Bronchial epithelial cell (primary cell): ENCODE results near the gene SMPD1. TPM values are rescaled to one million over a fixed set of nuclear protein-coding genes. Genes with fewer than 3 reads are reported as not detected.

ENCODE experiments used
- DNase-seq: peaks from one replicate; pipeline ENCODE4 v3.0.0-alpha.2; 2010; ENCODE audit warnings: low read depth
- FAIRE-seq: peaks from 2 replicates; lab custom pipeline; 2011; peaks lifted over from hg19 to GRCh38; lab: Jason Lieb, UNC
- H3K27me3 ChIP-seq: 2 replicates; pipeline ENCODE4 v1.5.1; 2011; ENCODE audit warnings: low read length; ENCODE audit not compliant: control insufficient read depth, insufficient read depth
- H3K36me3 ChIP-seq: 2 replicates; pipeline ENCODE4 v1.5.1; 2011; ENCODE audit warnings: low read length; ENCODE audit not compliant: control insufficient read depth, insufficient read depth
- H3K4me3 ChIP-seq: 2 replicates; pipeline ENCODE4 v1.5.1; 2011; ENCODE audit warnings: mild to moderate bottlenecking, low read depth, low read length, control low read depth
- total RNA-seq: library from RNA; depleted of rRNA; stranded (reverse); fragments of >200 nt; gene quantifications from 2 replicates; pipeline ENCODE4 v1.2.1, GENCODE V29; 2014
- TF ChIP-seq, protein P1 (sequence below): IDR thresholded peaks from 2 replicates; pipeline ENCODE4 v1.5.1; 2011; ENCODE audit warnings: mild to moderate bottlenecking, moderate library complexity, low read length, control low read depth, inconsistent platforms; ENCODE audit not compliant: insufficient read depth, severe bottlenecking

Gene SMPD1
- 1.1 and 3.2 TPM in 2 replicates for total RNA-seq

- Histone ChIP-seq H3K36me3 (no peaks in the 10 kb centered on the region), H3K27me3 (peaks cover 2% of the 10 kb centered on the region), H3K4me3 (peak within 1 kb of the TSS; percentile 67)
- DNase-seq (peak; percentile 95), FAIRE-seq (peak; percentile 97)
- TF ChIP-seq, protein P1, sequence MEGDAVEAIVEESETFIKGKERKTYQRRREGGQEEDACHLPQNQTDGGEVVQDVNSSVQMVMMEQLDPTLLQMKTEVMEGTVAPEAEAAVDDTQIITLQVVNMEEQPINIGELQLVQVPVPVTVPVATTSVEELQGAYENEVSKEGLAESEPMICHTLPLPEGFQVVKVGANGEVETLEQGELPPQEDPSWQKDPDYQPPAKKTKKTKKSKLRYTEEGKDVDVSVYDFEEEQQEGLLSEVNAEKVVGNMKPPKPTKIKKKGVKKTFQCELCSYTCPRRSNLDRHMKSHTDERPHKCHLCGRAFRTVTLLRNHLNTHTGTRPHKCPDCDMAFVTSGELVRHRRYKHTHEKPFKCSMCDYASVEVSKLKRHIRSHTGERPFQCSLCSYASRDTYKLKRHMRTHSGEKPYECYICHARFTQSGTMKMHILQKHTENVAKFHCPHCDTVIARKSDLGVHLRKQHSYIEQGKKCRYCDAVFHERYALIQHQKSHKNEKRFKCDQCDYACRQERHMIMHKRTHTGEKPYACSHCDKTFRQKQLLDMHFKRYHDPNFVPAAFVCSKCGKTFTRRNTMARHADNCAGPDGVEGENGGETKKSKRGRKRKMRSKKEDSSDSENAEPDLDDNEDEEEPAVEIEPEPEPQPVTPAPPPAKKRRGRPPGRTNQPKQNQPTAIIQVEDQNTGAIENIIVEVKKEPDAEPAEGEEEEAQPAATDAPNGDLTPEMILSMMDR, result no peak
These were observed at the start of gene SMPD1 for GRCh38 chr11:6389905-6390717. SMPD1 (plus strand) TSS chr11:6390474; CDS start chr11:6390599, 125 bp downstream.

- H3K27me3 ChIP-seq, result no peaks in the 10 kb centered on the region
- TF ChIP-seq, protein P1, result no peak
- DNase-seq (no peak), FAIRE-seq (no peak)
- no peak overlapping the region for H3K4me3 ChIP-seq
- no peaks in the 10 kb centered on the region for H3K36me3 ChIP-seq
These were observed 44.9 kb upstream of the SMPD1 start for GRCh38 chr11:6345366-6345765.

GRCh38 chr11:6350043-6350442 lies 40.2 kb upstream of the SMPD1 start:
- DNase-seq (no peak), FAIRE-seq (no peak)
- no peaks in the 10 kb centered on the region for H3K36me3 ChIP-seq
- no peak overlapping the region for H3K4me3 ChIP-seq
- TF ChIP-seq, protein P1, result no peak
- no peaks in the 10 kb centered on the region for H3K27me3 ChIP-seq

DNA sequence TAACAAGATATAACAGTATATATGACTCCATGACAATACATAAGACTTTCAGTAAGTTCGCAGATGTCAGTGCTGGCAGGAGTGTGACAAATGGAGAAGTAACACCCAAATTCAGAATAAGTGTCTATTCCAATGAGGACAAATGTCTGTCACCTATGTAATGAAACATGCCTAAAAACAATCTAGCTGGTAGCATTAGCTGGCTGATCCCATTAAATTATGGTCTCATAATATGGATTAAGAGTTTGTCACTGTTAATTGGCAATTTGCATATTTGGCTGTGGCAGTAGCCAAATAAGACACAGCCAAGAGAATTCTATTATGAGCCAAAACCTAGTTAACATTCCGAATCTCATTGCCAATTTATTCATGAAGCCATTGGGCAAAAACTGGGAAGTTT lies 39.8 kb upstream of the SMPD1 start:
- no peak overlapping the region for H3K4me3 ChIP-seq
- FAIRE-seq, result no peak
- H3K27me3 ChIP-seq, result no peaks in the 10 kb centered on the region
- no peaks in the 10 kb centered on the region for H3K36me3 ChIP-seq
- TF ChIP-seq, protein P1, result no peak
- no peak for DNase-seq

DNA sequence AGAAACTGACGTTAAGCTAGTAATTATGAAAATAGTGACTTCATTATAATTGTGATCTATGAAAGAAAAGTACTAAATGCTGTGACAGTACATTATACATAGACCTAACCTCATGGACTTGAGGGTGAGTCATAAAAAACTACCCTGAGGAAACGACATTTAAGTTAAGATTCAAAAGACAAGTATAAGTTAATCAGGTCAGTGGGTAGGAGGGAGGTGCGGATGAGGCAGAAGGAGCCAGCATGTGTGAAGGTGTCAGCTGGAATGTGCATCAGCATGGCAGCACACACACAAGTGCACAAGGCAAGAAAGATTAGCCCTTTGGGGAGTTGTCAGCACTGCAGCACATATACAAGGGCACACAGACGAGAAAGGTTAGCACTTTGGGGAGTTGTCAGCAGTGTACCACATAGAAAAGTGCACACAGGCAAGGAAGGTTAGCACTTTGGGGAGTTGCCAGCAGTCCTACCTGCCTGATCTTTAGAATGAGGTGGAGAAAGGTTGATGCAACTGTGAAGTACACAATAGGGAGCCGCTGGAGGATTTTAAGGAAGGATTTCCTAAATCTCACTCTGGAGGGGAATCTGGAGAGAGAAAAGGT lies 38.4 kb upstream of the SMPD1 start:
- H3K4me3 ChIP-seq, result no peak overlapping the region
- peak; percentile 12 for DNase-seq
- H3K36me3 ChIP-seq, result no peaks in the 10 kb centered on the region
- no peak for FAIRE-seq
- TF ChIP-seq, protein P1, result no peak
- H3K27me3 ChIP-seq, result no peaks in the 10 kb centered on the region
